K562 (cell line): ENCODE measurements around the gene SYNGR4. TPM values are rescaled to one million over a fixed set of nuclear protein-coding genes. Genes with fewer than 3 reads are reported as not detected.
A peak's percentile ranks its signal among the peaks of the same experiment; 100 is the strongest.

Source experiments
- ADNP ChIP-seq: fragments of 200-800 bp; sonication (Bioruptor generic); IDR thresholded peaks from 2 replicates; pipeline ENCODE4 v1.6.1; 2016; ENCODE audit warnings: missing genetic modification characterization, missing compliant biosample characterization
- C11orf30 ChIP-seq: fragments of 450-650 bp; IDR thresholded peaks from 2 replicates; pipeline ENCODE4 v1.6.1; 2016; ENCODE audit warnings: low read depth, mild to moderate bottlenecking
- CTCF ChIP-seq, 3 experiments: IDR thresholded peaks in 2 of 3; conservative IDR thresholded peaks in 1 of 3; 2 replicates each; pipeline ENCODE4 v1.5.1; 2011 to 2012; ENCODE audit warnings: low read length in 3 of 3, mild to moderate bottlenecking in 3 of 3, control low read depth in 2 of 3, improper control_type of control experiment in 1 of 3, inconsistent platforms in 1 of 3, low read depth in 1 of 3, mixed read lengths in 1 of 3, moderate library complexity in 1 of 3; ENCODE audit not compliant: insufficient read depth in 2 of 3
- ELF1 ChIP-seq: fragments of 200-800 bp; sonication (Bioruptor generic); IDR thresholded peaks from 2 replicates; pipeline ENCODE4 v1.6.1; 2016; ENCODE audit warnings: missing genetic modification characterization, missing compliant biosample characterization
- FOXP4 ChIP-seq: sonication (generic); formaldehyde crosslinking; IDR thresholded peaks from 2 replicates; pipeline ENCODE4 v1.8.0; 2022; ENCODE audit warnings: mild to moderate bottlenecking, missing genetic modification reagents, borderline replicate concordance
- GABPB2 ChIP-seq: fragments of 250-450 bp; sonication (Bioruptor Pico); conservative IDR thresholded peaks from 2 replicates; pipeline ENCODE4 v1.5.1; 2021; ENCODE audit warnings: mild to moderate bottlenecking
- HDAC3 ChIP-seq: fragments of 450-650 bp; IDR thresholded peaks from 2 replicates; pipeline ENCODE4 v1.6.1; 2018; ENCODE audit warnings: borderline replicate concordance, mild to moderate bottlenecking, moderate library complexity; ENCODE audit not compliant: partially characterized antibody
- JUNB ChIP-seq: fragments of 450-650 bp; formaldehyde crosslinking; conservative IDR thresholded peaks from 2 replicates; pipeline ENCODE4 v1.4.0; 2020; ENCODE audit warnings: mild to moderate bottlenecking
- KHSRP ChIP-seq: fragments of 450-650 bp; IDR thresholded peaks from 2 replicates; pipeline ENCODE4 v1.6.1; 2017
- KLF16 ChIP-seq: IDR thresholded peaks from 2 replicates; pipeline ENCODE4 v1.6.1; 2016; ENCODE audit warnings: antibody characterized with exemption
- MIER1 ChIP-seq: fragments of 450-650 bp; IDR thresholded peaks from 2 replicates; pipeline ENCODE4 v1.6.1; 2016; ENCODE audit warnings: antibody characterized with exemption, mild to moderate bottlenecking, low read depth
- MLLT1 ChIP-seq, 2 experiments: fragments of 450-650 bp; IDR thresholded peaks; 2 replicates each; pipeline ENCODE4 v1.6.1; 2016
- NBN ChIP-seq: fragments of 450-650 bp; IDR thresholded peaks from 2 replicates; pipeline ENCODE4 v1.6.1; 2016; ENCODE audit warnings: low read depth, mild to moderate bottlenecking
- POLR2AphosphoS2 ChIP-seq: IDR thresholded peaks from 2 replicates; pipeline ENCODE4 v1.6.1; 2012; ENCODE audit warnings: low read length, improper control_type of control experiment
- RAD21 ChIP-seq, 2 experiments: fragments of 250-450 bp in 1 of 2; fragments of 450-650 bp in 1 of 2; sonication (Bioruptor Pico) in 1 of 2; formaldehyde crosslinking in 1 of 2; IDR thresholded peaks in 1 of 2; conservative IDR thresholded peaks in 1 of 2; 2 replicates each; pipeline versions ENCODE4 v1.4.0 to v1.8.0; 2020 to 2022; ENCODE audit warnings: mild to moderate bottlenecking in 2 of 2, moderate library complexity in 1 of 2
- SAFB ChIP-seq: fragments of 200-400 bp; formaldehyde crosslinking; IDR thresholded peaks from 2 replicates; pipeline ENCODE4 v1.6.1; 2017; ENCODE audit warnings: low read depth, low read length, borderline replicate concordance
- SAFB2 ChIP-seq: fragments of 200-400 bp; formaldehyde crosslinking; IDR thresholded peaks from 2 replicates; pipeline ENCODE4 v1.6.1; 2018; ENCODE audit warnings: borderline replicate concordance, low read length, low read depth, moderate library complexity; ENCODE audit not compliant: severe bottlenecking
- SMARCA4 ChIP-seq: fragments of 450-650 bp; IDR thresholded peaks from 2 replicates; pipeline ENCODE4 v1.6.1; 2016
- TEAD1 ChIP-seq, 2 experiments: fragments of 450-650 bp in 1 of 2; sonication (generic) in 1 of 2; formaldehyde crosslinking; IDR thresholded peaks; 2 replicates each; pipeline versions ENCODE4 v1.4.0 to v1.8.0; 2020 to 2022; ENCODE audit warnings: mild to moderate bottlenecking in 2 of 2, missing genetic modification reagents in 1 of 2
- XRCC4 ChIP-seq: IDR thresholded peaks from one replicate; pipeline ENCODE4 v1.6.1; 2011; ENCODE audit not compliant: insufficient read depth, insufficient read length; ENCODE audit errors: extremely low read depth
- ZFP30 ChIP-seq: fragments of 250-450 bp; sonication (Bioruptor Pico); IDR thresholded peaks from 2 replicates; pipeline ENCODE4 v1.8.0; 2022; ENCODE audit warnings: moderate library complexity, mild to moderate bottlenecking, inconsistent platforms, borderline replicate concordance
- polyA plus RNA-seq, 8 experiments: library from polyadenylated mRNA; depleted of rRNA in 4 of 8; stranded (reverse) in 5 of 8; unstranded in 3 of 8; fragments of >200 nt; fragmentation: Nextera tagmentation in 2 of 8; fragmentation: Illumina TruSeq in 1 of 8; extraction: Ambion mirVana in 2 of 8; extraction: Trizol in 1 of 8; gene quantifications; 2 replicates each; pipeline versions ENCODE4 v1.2.1 to v1.2.3, GENCODE V29; 2011 to 2014; ENCODE audit warnings: inconsistent platforms in 1 of 8, missing spikeins in 1 of 8
- total RNA-seq, 7 experiments: library from RNA; depleted of rRNA in 6 of 7; stranded (reverse); fragments of >200 nt in 6 of 7; fragmentation: Illumina TruSeq in 2 of 7; extraction: Trizol in 2 of 7; gene quantifications; 2 replicates each; pipeline versions ENCODE4 v1.2.1 to v1.2.3, GENCODE V29; 2011 to 2021; ENCODE audit warnings: low replicate concordance in 1 of 7
- TF ChIP-seq, protein P1 (sequence below), 2 experiments: fragments of 450-650 bp in 1 of 2; sonication (generic) in 1 of 2; formaldehyde crosslinking; conservative IDR thresholded peaks; 2 replicates each; pipeline versions ENCODE4 v1.4.0 to v1.8.1; 2020 to 2022; ENCODE audit warnings: mild to moderate bottlenecking in 1 of 2, missing genetic modification reagents in 1 of 2

SYNGR4 gene
- total and polyA plus RNA-seq, 9 of the 15 experiments (the other 6 are each of a cell fraction or from before 2014, with no cell fraction given): 0.07 to 0.14 TPM; not detected in 7

DNA sequence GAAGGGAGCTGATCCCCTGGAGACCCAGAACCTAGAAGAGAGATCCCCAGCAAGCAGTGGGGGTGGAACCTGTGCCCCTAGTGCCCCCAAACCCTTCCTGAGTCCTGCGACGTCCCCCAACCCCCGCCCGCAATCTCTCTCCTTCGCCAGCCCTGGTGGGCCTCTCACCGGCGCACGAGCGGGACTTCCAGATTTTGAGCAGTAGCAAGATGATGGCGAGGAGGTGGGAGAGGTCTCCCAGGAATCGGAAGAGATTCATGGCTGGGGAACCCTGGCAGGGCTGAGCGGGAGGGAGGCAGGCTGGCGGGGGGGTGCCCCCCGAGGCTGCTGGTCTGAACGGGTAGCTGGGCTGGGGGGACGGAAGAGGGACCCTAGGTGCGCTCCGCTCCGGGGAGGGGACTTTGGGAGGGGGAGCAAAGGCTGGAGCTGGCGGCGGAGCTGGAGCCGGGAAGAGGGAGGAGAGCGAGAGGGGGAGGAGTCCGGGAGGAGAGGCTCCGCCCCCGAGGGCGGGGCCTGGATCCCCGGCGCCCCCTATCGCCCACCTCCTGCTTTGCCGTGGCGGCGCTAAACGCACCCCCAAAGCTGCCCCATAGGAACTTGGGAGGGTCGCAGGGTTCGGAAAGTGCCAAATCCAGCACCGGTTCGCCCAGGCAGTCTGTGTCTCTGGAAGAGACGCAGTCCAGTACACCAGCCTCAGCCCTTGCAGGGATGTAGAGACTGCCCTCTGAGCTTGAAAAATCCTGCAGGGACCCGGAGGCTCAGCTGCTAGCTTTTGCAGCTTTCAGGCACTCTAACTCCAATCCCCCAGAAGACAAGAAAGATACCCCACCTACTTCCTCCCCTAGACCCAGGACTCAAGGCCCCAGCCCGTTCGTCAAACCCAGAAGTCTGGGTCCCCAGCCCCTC, 27.2 kb downstream of the SYNGR4 start, which contains the start of gene KDELR1 (continued):
- TF ChIP-seq XRCC4: no peak
- TF ChIP-seq MIER1: no peak
- TF ChIP-seq JUNB (CRISPR knock-in tag): no peak
- no peak for TF ChIP-seq KHSRP
- TF ChIP-seq SAFB: no peak
- no peak for TF ChIP-seq ADNP (tag)
- TF ChIP-seq HDAC3: no peak
- no peak for TF ChIP-seq GABPB2 (CRISPR knock-in tag)
- TF ChIP-seq SAFB2: no peak
- peak; percentile 19; a peak in 3 of 4 replicates for TF ChIP-seq RAD21 (CRISPR knock-in tag; conservative IDR thresholded peaks at IDR 0.05 in 1 of 2, IDR thresholded peaks at IDR 0.05 in 1 of 2)
- peak in 1 of 2 experiments; percentile 76; a peak in 2 of 4 replicates for TF ChIP-seq MLLT1 (IDR thresholded peaks at IDR 0.05)
- 0 out of 4 replicates have a peak, but pooled peaks of 1 of the 2 experiments have one; percentile 25 for TF ChIP-seq TEAD1 (CRISPR knock-in tag; IDR thresholded peaks at IDR 0.05)
- 0 out of 2 replicates have a peak, but pooled peaks have one; percentile 11 for TF ChIP-seq KLF16
- TF ChIP-seq POLR2AphosphoS2: no peak
- TF ChIP-seq ZFP30 (CRISPR knock-in tag): no peak
- TF ChIP-seq, protein P1, sequence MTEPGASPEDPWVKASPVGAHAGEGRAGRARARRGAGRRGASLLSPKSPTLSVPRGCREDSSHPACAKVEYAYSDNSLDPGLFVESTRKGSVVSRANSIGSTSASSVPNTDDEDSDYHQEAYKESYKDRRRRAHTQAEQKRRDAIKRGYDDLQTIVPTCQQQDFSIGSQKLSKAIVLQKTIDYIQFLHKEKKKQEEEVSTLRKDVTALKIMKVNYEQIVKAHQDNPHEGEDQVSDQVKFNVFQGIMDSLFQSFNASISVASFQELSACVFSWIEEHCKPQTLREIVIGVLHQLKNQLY (CRISPR knock-in tag; conservative IDR thresholded peaks at IDR 0.05): no peak
- no peak for TF ChIP-seq FOXP4
- TF ChIP-seq ELF1: no peak
- peak; percentile 95 to 97 (median 96) for TF ChIP-seq CTCF (IDR thresholded peaks at IDR 0.05 in 2 of 3, conservative IDR thresholded peaks at IDR 0.05 in 1 of 3; ENCODE audit: insufficient read depth in 2 of 3, low read depth in 1 of 3, low read length in 3 of 3)
- TF ChIP-seq NBN: 0 out of 2 replicates have a peak, but pooled peaks have one; percentile 18
- no peak for TF ChIP-seq C11orf30
- no peak for TF ChIP-seq SMARCA4
